ENCODE results near the gene HPCA.

HPCA gene

GRCh38 chr1:32874860-32875752 is 11.2 kb upstream of the HPCA start:
- no peak for TF ChIP-seq CTCF (conservative IDR thresholded peaks at IDR 0.05)
- no peak overlapping the region for H3K27ac ChIP-seq

- TF ChIP-seq CTCF (conservative IDR thresholded peaks at IDR 0.05), result peak; percentile 78
- H3K27ac ChIP-seq, result no peak overlapping the region
These were observed 9.7 kb upstream of the HPCA start for GRCh38 chr1:32876341-32877210.

DNA sequence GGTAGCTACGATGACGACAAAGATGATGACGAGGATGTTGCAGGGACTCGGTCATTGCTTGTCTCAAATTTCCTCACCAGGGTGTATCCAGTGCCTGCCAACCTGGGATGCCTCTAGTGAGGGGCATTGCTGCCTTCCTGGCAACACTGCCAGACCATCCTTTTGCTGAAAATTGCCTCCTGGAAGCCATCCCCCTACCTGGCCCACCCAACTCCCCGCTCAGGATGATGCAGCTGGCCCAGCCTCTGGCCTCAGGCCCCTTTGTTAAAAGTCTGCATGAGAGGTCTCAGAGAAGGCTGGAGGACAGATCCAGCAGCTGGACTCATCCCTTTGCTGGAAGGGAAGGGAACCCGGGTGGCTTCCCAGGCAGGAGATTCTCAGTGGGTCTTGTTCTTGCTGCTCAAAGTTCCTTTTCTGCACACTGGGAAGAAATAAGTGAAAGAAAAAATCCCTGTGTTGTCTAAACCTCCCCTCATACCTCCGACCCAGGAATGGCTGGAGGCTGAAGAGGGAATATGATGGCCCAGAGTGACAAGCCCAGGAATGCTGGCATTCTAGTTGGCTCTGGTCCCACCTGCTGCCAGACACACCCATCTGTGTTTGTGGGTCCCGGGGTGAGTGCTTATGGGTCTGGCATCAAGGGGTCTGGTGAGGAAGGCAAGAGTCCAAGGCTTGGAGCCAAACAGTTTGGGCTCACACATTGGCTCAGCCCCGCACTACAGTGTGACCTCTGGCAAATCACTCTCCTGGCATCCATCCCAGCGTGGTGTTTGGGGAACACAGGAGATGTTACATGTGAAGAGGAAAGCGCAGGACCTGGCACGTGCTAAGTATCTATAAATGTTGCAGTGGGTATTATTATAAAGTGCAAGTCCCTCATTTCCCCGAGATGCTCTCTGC is 8.8 kb upstream of the HPCA start:
- H3K27ac ChIP-seq, result no peak overlapping the region
- TF ChIP-seq CTCF (conservative IDR thresholded peaks at IDR 0.05), result no peak

- H3K27ac ChIP-seq, result no peak overlapping the region
- no peak for TF ChIP-seq CTCF (conservative IDR thresholded peaks at IDR 0.05)
These were observed 8.1 kb upstream of the HPCA start for GRCh38 chr1:32878183-32878582.

DNA sequence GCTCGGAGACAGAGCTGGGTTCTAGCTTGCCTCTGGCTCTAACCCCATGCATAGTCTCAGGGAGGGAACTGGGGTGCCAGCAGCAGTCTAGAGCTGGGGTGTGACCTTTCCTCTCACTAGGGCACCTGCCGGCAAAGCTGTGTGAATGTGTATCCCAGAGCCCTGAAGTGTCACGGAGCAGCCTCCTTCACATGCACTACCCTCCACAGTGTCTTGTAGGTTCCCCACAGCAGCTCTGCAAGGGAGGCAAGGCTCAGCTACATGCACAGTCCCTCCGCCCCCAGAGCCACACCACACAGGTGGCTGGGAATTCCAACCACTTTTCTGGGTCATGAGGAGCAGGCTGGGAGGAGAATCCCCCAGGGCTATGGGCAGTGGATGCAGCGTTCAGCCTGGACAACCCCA is 7.7 kb upstream of the HPCA start:
- TF ChIP-seq CTCF (conservative IDR thresholded peaks at IDR 0.05), result no peak
- no peak overlapping the region for H3K27ac ChIP-seq

DNA sequence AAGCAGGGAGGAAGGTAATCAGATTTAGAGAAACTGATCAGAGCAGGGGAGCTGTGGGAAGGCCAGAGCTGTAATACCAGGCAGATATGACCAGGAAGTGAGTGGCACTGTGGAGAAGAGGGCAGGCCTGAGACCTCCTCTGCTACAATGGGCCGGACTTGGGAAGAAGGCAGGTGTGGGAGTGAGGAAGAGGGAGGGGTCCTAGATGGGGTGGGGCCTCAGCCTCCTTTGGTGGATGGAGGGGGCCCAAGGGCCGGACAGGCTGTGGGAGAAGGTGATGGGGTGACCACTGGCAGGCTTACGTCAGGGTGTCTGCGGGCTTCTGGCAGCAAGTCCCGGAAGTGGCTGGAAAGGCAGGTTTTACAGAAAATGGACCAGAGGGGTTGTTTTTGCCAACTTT is 5.0 kb upstream of the HPCA start:
- TF ChIP-seq CTCF (conservative IDR thresholded peaks at IDR 0.05), result no peak
- H3K27ac ChIP-seq, result no peak overlapping the region

Measured in VCaP (cell line).